Rectal smooth muscle tissue (tissue), 1 donor: ENCODE data around the gene TUBA4B.

Source experiments
- H3K27ac ChIP-seq: one replicate; pipeline ENCODE4 v1.7.0; 2013; ENCODE audit warnings: low read depth, low read length, inconsistent platforms
- H3K27me3 ChIP-seq: one replicate; pipeline ENCODE4 v1.7.0; 2013; ENCODE audit warnings: low read length; ENCODE audit not compliant: control insufficient read depth, insufficient read depth
- H3K36me3 ChIP-seq: one replicate; pipeline ENCODE4 v1.7.0; 2013; ENCODE audit warnings: low read length; ENCODE audit not compliant: control insufficient read depth, insufficient read depth
- H3K4me1 ChIP-seq: one replicate; pipeline ENCODE4 v1.7.0; 2013; ENCODE audit warnings: low read length; ENCODE audit not compliant: control insufficient read depth, insufficient read depth
- H3K4me3 ChIP-seq: one replicate; pipeline ENCODE4 v1.7.0; 2013; ENCODE audit warnings: low read length
- H3K9ac ChIP-seq: one replicate; pipeline ENCODE4 v1.7.0; 2013; ENCODE audit warnings: low read length

TUBA4B gene

GRCh38 chr2:219314804-219315468 lies 61.9 kb downstream of the TUBA4B start:
- Histone ChIP-seq H3K4me3 (no peak overlapping the region), H3K36me3 (no peaks in the 10 kb centered on the region), H3K27ac (no peak overlapping the region), H3K27me3 (peaks cover 4% of the 10 kb centered on the region), H3K4me1 (no peaks in the 10 kb centered on the region), H3K9ac (no peak overlapping the region)
